Activated naive CD4-positive, alpha-beta T cell (primary cell): Measurements from ENCODE around the gene LRRC57.
"Not testable (repeated sequence)": the region's sequence is repeated elsewhere in the genome, so short reads cannot be mapped to it uniquely, and the experiment has no call there.

Experiments used
- DNase-seq, 4 experiments: peaks; one replicate each; lab custom pipeline; 2025; lab: John Stamatoyannopoulos, UW

LRRC57 gene

DNA sequence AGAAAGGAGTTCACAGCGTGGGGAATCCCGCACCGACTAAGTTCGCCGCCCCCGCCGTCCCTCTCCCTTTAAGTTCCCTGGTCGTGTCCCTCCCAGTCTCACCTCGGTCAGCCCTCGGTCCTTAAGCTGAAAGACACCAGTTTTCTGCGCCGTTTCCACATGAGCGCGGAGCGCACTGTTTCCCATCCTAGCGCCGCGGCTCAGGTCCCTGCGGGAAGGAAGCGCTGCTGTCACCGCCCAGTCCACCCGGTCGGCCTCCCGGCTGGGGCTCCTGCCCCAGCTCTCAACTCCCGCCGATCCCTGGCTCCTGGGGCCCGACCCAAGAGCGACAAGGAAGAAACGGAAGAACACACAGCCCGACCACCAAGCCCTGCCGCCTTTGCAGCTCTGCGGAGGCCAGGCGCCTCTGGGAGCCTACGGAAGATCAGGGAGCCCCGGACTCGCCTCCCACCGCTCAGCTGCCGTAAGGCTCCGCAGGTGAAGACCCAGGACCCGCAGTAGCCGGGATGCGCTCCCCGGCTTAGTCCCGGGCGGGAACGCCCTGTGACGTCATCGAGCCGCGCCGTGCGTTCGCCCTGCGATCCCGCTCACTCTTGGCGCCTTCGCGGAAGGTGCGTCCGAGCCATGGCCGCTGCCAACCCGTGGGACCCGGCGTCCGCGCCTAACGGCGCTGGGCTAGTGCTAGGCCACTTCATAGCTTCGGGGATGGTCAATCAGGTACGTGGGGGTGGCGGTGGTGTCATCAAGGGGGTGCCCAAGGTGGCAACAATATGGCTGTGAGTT lies at the start of gene LRRC57, which contains the start of gene HAUS2:
TSS of gene LRRC57 (minus strand) at position 545 of the 783 bp plus-strand sequence. CDS start at position 186, 359 bp downstream.
TSS of gene HAUS2 (plus strand) at position 590 of the 783 bp plus-strand sequence. CDS start at position 625, 35 bp downstream.
- DNase-seq = peak; percentile 70 to 78 (median 70)

DNA sequence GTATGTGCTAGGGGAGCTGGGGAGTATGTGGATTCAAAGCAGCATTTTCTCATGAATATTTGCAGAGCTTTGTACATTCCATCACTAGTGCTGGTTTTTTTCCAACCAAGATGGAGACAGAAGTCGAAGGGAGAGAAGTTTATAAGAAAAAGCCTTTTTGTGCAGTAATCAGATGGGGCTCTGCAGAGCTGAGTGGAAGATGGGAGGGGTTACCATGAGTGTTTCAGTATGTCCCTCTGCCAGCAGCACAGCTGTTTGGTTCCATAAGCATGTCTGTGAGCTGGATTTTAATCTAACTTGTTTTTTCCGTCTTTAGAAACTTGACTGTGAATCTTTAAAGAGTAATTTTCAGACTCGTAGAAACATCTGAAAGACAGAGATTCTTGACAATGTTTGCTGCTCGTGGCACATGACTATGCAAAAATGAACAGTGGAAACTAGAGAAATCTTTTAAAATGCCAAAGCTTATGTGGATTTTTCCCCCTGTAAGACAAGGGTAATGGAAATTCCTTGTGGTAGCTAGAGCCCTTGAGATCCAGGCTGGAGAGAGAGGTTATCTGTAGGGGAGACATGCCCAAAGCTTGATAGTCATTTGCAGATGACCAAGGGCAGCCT lies 47.1 kb upstream of the LRRC57 start:
- no peak for DNase-seq

DNA sequence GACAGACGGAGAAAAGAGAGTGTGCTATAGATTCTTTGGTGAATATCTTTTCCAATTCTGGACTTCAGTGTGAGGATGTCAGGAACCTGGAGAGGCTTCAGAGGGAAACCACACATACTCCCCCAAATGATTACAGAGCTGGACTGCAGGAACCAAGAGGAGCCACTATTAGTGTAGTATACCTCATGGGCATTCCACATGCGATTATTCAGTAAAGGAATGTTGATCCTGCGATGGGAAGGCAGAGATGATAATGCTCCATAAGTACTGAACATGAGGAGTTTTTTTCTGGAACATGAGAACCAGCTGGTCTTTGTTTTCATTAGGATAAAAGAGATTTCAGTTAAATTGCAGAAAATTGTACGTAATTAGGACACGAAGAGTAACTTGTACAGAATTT lies 45.5 kb upstream of the LRRC57 start:
- no peak for DNase-seq

DNA sequence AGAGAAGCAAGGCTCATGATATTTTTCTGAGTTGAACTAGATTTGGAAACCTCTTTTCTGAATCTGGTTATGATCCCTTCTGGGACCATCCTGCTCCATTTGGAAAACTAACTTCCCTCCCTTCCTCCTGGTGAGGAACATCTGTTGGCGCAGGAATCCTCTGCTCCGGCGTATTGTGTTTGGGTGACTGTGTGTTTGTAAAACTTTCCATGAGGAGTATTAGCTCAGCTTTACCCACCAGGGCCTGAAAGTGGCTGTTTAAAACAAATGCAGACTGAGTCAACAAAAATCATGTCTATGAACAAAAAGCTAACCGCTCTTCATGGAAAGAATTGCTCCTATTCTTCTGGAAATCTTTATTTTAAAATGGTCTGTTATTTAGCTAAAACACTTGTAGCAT lies 44.5 kb upstream of the LRRC57 start:
- no peak for DNase-seq

DNA sequence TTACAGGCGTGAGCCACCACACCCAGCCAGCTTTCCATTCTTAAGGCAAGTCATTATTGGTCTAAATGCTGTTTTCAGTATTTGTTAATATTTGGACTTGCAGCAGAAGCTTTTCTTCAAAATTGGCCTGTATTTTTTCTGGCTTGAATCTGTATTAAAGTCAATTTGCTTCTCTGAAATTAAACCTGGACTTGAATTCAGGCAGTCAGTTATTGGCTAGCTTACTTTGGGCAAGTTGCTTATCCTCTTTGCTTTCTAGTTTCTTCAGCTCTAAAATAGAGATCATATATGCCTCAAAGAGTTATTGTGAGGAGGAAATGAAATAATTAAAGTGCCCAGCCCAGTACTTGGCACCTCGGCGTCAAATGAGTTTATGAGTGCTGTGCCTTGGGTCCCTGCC lies 44.1 kb upstream of the LRRC57 start:
- no peak for DNase-seq

DNA sequence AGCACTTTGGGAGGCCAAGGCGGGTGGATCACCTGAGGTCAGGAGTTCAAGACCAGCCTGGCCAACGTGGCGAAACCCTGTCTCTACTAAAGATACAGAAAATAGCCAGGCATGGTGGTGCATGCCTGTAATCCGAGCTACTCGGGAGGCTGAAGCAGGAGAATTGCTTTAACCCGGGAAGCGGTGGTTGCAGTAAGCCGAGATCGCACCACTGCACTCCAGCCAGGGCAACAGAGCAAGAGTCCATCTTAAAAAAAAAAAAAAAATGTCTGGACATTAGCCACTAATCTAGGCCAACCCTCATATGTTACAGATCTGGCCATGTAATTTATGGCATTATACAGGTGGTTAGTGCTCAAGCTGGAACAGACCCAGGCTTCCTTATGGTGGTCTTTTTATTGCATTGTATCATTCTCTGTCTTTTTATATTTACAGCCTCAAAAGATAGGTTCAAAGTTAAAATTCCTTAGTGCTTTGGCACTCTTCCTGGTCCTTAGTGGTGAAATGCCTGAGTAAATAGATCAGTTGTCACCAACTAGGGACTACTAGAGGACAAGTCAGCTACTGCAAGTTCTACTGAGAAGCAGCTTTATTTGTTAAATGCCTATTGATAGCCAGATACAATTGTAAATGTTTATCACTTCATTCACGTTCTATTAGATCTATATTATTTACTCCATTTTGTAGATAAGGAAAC lies 42.8 kb upstream of the LRRC57 start:
- no peak for DNase-seq

DNA sequence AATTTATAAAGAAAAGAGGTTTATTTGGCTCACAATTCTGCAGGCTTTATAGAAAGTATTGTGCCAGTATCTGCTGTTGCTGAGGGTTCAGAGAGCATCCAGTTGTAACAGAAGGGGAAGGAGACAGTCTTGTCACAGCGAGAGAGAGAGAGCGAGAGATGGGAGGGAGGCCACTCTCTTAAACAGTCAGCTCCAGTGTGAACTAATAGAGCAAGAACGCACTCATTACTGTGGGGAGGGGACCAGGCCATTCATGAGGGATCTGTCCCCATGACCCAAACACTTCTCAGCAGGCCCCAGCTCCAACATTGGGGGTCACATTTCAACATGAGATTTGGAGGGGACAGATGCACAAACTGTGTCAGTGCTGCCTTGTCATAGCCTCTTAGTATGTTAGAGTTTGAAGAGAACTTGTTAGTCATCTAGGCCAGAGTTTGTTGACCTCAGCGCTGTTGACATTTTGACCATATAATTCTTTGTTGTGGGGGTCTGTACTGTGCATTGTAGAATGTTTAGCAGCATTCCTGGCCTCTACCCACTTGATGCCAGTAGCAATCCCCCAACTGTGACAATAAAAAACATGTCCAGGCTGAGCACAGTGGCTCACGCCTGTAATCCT lies 42.1 kb upstream of the LRRC57 start:
- no peak for DNase-seq

DNA sequence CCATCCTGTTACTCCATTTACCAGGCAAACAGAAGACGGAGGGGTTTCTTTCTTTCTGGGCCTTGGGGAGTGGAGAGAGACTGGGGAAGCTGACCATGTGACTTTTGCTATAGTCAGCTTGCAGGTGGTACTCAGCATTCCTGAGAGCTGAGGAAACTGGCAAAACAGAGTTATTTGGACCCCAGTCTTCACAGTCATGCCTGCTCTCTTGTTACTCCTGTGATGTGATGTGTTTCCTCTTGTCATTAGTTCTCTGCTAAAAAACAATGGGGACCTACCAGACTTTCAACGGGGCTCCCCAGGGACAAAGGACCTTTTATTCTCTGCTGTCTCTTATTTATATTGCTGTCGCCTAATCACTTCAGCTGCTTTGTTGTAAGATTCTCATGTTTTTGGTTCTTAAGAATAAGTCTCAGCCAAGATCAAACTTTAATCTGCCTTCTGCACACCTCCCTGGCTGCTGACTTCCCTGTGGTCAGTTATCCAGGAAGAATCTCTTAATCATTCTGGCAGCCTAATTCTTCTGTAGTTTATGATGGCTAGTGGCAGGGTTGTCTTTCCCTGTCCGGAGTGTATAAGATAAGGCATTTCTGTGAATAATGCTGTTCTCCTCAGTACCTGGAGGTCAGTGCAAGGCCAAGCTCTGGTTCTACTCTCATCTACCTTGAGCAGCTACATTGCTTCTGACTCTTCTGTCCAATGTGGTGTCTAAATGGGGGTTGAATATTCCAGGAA lies 35.6 kb upstream of the LRRC57 start:
- DNase-seq = no peak

DNA sequence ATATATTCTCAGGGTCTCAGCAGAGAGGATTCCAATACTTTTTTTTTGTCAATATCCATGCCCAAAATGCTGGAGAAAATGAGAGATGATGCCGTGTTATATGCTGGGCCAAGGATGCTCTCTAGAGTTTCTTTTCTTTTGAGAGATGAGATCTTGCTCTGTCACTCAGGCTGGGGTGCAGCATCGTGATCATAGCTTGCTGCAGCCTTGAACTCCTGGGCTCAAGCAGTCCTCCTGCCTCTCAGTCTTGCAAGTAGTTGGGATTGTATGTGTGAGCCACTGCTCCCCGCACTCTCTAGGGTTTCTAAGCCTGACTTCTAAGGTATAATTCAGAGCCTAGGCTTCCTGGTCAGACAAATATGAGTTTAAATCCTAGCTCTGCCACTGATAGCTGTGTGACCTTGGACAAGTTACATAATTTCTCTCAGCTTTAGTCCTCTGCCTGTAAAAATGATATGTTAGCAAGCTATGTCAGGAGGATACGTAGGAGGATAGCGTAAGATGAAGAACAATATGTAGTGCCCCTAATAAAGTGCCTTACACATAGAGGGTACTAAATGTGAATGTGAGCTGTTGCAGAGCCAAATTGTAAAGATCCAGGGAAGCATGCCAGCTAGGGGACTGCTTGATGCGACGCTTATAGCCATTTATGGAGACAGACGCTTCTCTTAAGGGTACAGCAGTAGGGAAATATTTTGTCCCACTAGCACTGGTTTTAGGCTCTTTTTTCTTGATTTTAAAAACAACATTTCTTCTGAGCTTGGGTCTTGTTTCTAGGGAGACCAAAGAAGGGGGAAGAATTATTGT lies 34.2 kb upstream of the LRRC57 start:
- no peak for DNase-seq

DNA sequence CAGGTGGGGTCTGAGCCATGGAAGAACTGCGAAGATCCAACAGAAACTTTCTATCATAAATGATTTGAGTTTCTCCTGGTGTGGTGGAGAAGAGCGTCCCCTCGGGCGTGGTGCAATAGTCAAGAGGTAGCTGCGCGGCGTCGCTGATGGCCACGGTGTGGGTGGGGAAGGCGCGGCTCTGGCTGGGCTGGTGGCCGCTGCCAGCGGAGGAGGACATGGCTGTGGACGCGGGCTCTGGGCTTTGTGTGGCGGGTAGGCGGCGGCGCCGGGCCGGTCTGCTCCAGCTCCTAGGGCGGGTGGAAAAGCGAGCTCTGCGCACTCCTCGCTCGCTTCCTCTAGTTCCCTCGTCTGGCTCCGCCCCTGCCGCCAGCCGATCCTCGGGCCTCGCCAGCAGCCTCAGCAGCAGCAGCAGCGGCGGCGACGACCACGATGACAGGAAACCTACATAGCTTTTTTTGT lies 32.7 kb upstream of the LRRC57 start:
- DNase-seq = peak; percentile 13 to 73 (median 52)

DNA sequence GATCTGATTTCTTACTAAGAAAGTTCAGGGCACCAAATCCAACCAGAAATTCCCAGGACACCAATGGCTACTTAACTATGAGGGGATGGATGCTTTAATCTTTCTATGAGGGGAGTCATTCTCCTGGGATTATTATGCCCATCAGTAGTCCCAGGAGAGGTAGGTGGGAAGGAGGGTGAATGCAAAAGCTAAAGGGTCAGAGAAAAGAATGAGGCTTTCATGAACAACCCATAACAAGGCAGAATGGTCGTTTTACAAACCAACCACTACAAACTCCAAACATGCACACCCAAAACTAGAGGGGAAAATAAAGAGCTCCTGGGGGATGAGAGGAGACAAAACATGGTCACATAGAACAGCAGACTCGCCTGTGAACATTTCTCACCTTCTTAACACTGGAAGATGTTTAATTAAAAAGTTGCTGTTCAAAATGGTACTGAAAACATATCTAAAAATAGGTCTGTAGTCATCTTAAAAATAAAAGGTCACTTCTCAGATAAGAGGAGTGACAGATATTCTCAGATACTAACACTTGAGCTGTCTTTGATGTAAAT lies 30.5 kb upstream of the LRRC57 start:
- no peak for DNase-seq

DNA sequence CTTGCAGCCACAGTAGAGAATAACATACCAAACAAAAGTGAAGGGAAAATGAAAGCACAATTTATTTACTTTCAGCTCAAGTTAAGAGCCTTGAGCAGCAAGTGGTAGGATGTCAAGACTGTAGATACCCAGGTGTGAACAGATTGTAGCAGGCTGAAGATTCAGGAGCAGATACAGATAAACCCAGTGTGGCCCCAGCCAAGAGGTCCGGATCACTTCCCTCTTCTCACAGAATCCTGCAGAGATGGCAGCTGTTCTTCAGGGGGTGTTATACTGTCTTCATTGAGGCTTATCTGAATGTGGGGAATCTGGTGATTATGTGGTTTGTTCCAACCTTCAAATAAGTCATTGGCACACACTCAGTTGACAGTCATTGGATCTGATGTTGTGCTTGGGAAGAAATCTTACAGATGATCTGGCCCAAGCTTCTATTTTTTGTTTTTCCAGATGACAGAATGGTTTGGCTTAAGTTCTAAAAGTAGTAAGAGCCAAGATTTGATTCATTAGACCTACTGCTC lies 29.0 kb upstream of the LRRC57 start:
- DNase-seq = no peak

DNA sequence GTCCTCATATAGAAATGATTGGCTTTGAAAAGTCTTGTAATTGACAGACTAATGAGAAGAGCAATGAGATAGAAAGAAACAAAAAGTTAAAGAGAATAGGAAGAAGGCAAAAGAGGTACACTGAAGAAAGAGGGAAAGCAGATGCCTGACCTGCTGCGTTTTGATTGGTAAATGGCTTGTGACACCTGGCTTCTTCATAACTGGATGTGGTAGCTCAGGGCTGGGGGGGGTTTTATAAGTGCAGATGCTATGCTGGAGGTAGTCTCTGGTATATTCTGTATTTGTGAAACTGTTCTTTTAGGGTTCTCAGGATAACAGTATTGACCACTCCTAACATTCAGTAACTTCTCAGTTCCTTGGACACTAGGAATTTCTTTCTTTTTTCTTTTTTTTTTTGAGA lies 28.2 kb upstream of the LRRC57 start:
- no peak for DNase-seq

DNA sequence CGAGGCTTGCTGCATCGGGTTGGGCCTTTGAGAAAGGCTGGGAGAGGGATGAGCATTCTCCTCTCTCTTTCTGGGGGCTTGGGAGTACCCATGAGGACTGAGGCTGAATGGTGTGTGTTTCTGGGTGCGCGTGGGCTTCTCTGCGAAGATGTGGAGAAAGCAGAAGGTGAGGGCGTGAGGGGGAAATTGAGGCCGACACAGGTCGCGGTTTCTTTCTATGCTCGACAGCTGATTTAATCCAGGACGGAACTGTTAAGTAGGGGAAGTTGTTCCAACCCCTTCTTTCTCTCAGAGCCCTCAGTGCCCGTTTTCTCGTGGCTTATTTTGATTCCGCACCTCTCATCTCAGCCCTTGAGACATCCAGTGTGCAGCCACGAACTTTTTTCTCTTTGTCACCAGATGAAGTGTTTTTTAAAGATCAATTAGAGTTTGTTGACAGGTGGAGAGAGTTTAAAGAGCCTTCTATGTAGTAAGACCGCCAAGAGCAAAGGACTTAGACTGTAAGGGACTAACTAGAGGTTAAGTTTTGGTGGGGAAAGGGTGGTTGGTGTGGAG lies 27.5 kb upstream of the LRRC57 start:
- DNase-seq = no peak

DNA sequence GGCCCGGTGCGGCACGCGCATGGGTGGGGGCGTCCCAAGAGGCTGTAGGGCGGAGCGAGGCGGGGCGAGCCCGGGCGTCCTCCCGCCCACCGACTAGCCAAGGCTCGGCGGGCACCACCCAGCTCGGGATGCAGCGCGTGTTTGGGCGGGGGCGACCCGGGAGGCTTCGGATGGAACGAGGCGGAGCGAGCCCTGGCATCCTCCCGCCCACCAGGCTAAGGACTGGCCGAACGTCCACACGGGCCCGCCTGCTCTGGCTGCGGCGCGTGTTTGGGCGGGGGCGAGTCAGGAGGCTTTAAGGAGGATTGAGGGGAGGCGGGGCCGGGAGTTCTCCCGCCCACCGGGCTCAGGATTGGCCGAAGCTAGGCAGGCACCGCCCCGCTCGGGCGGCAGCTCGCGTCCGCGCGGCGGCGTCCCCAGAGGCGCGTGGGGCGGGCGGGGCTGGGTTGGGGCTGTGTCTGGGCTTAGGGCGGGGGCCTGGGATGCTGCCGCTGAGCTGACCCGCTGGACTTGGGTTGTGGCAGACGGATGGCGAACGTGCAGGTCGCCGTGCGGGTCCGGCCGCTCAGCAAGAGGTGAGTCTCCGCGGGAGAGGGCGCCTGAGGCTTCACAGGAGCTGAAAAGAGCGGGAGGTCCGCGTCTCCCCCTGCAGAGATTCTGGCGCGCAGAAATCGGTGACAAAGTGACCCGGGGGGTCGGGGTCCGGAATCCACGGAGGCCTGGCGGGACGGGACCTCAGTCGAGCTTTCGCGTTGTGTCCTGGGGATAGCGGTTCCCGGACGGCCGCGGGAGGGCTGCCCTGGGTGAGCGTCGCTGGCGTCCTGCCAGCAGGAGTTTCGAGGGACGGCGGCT lies 26.8 kb upstream of the LRRC57 start, which contains the start of gene STARD9:
TSS of gene STARD9 (plus strand) at position 419 of the 852 bp plus-strand sequence. CDS start at position 529, 110 bp downstream.
- DNase-seq = peak; percentile 84 to 93 (median 86)

DNA sequence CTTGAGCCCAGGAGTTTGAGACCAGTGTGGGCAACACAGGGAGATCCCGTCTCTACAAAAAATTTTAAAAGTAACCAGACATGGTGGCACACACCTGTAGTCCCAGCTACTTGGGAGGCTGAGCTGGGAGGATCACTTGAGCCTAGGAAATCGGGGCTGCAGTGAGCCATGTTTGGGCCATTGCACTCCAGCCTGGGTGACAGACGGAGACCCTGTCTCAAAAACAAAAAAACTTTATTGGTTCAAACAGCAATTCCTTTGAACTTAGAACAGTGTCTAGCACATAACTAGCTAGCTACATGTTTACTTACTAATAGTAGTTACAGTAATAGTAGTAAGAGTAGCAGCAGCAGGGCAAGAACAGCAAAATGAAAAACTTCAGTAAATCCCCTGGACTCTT lies 10.1 kb upstream of the LRRC57 start:
- no peak for DNase-seq

DNA sequence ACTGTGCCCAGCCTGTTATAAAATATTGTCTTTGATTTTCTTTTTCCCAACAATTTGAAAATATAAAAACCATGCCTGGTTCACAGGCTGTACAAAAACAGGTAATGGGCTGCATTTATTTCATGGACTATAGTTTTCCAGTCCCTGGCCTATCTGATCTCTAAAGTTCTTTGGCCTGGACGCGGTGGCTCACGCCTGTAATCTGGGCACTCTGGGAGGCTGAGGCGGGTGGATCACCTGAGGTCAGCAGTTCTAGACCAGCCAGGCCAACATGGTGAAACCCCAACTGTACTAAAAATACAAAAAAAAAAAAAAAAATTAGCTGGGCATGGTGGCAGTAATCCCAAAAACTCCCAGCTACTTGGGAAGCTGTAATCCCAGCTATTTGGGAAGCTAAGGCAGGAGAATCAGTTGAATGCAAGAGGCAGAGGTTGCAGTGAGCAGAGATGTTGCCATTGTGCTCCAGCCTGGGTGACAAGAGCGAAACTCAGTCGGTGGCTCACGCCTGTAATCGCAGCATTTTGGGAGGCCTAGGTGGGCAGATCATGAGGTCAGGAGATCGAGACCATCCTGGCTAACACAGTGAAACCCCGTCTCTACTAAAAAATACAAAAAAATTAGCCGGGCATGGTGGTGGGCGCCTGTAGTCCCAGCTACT lies 8.1 kb upstream of the LRRC57 start:
- DNase-seq = not testable (repeated sequence)

DNA sequence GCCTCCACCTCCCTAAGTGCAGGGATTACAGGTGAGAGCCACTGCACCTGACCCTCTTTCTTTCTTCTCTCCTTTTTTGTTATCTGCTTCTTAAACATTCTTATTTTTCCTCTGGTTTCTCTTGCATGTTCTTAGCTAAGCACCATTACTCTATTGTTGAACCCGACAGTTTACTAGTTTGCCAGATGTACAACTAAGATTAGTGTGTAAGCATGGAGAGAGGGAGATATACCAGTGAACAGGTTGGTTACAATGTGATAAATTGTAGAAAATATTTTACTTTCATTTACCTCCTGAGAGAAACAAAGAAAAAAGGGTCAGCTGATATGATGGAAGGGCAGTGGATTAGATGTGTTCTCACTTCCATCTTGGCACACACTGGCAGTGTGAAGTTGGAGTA lies 5.0 kb upstream of the LRRC57 start:
- no peak for DNase-seq
